GM19035 (cell line): ENCODE measurements around the gene PLCH1.

ENCODE experiments used
- ATAC-seq: cut with Tn5 transposase; IDR thresholded peaks from one replicate; pipeline ENCODE4 v1.9.1; 2021; ENCODE audit not compliant: unreplicated experiment

PLCH1 gene

GRCh38 chr3:155744626-155745324 lies at the start of gene PLCH1:
TSS of gene PLCH1 (minus strand) at chr3:155745071. CDS start at chr3:155704224, 40,847 bp downstream.
- peak; percentile 71 for ATAC-seq

GRCh38 chr3:155792532-155792931 lies 47.7 kb upstream of the PLCH1 start:
- ATAC-seq, result no peak

- no peak for ATAC-seq
Measured at GRCh38 chr3:155791190-155791589, 46.3 kb upstream of the PLCH1 start.

GRCh38 chr3:155790272-155790925 lies 45.5 kb upstream of the PLCH1 start:
- ATAC-seq, result no peak

- ATAC-seq, result no peak
Measured at GRCh38 chr3:155785662-155786295, 40.9 kb upstream of the PLCH1 start.

- no peak for ATAC-seq
Measured at GRCh38 chr3:155782390-155782953, 37.6 kb upstream of the PLCH1 start.

GRCh38 chr3:155780291-155780690 lies 35.4 kb upstream of the PLCH1 start:
- no peak for ATAC-seq

- no peak for ATAC-seq
Measured at GRCh38 chr3:155778462-155778861, 33.6 kb upstream of the PLCH1 start.

- no peak for ATAC-seq
Measured at GRCh38 chr3:155772801-155773200, 27.9 kb upstream of the PLCH1 start.

GRCh38 chr3:155771126-155771525 lies 26.3 kb upstream of the PLCH1 start:
- no peak for ATAC-seq

- ATAC-seq, result no peak
Measured at GRCh38 chr3:155766206-155766605, 21.3 kb upstream of the PLCH1 start.

- ATAC-seq, result no peak
Measured at GRCh38 chr3:155763870-155764463, 19.1 kb upstream of the PLCH1 start.

GRCh38 chr3:155760653-155761052 lies 15.8 kb upstream of the PLCH1 start:
- ATAC-seq, result no peak

GRCh38 chr3:155757577-155757976 lies 12.7 kb upstream of the PLCH1 start:
- no peak for ATAC-seq

GRCh38 chr3:155753038-155753639 lies 8.3 kb upstream of the PLCH1 start:
- ATAC-seq, result no peak

- ATAC-seq, result no peak
Measured at GRCh38 chr3:155748611-155749365, 3.9 kb upstream of the PLCH1 start.

GRCh38 chr3:155747946-155748290 lies 3.0 kb upstream of the PLCH1 start:
- no peak for ATAC-seq

GRCh38 chr3:155747286-155747945 lies 2.5 kb upstream of the PLCH1 start:
- ATAC-seq, result no peak

GRCh38 chr3:155746703-155747102 lies 1.8 kb upstream of the PLCH1 start:
- ATAC-seq, result no peak
